GM12865 (cell line): Measurements from ENCODE around the gene LGALS9.
"Not testable (repeated sequence)": the region's sequence is repeated elsewhere in the genome, so short reads cannot be mapped to it uniquely, and the experiment has no call there.

Experiments
- DNase-seq: peaks from one replicate; pipeline ENCODE4 v3.0.0; 2010; ENCODE audit warnings: low read depth
- H3K4me3 ChIP-seq: 2 replicates; pipeline ENCODE4 v1.5.1; 2011; ENCODE audit warnings: mild to moderate bottlenecking, low read depth, low read length, control low read depth
- TF ChIP-seq, protein P1 (sequence below): IDR thresholded peaks from 2 replicates; pipeline ENCODE4 v1.5.1; 2011; ENCODE audit warnings: low read length, control low read depth, low read depth, inconsistent platforms; ENCODE audit not compliant: insufficient read depth; ENCODE audit errors: missing control alignments

The LGALS9 gene

DNA sequence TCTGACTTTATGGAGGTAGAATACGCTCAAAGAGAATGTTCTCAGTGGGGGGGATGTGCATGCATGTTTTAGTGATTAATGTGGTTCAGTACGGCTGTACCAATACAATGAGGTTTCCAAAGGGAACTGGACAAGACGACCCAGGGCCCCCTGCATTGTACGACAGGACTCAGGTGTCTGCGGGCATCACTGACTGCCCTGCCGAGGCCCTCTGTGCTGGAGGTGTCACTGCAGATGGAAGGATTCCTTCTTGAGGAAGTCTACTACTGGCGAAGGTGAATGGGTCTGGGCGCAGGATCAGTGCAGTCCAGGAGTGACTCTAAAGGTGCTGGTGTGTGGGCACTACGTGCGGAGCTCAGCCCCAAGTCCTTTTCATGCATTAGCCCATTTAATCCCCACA is 3.5 kb upstream of the LGALS9 start:
- DNase-seq = no peak
- no peak overlapping the region for H3K4me3 ChIP-seq
- TF ChIP-seq, protein P1, sequence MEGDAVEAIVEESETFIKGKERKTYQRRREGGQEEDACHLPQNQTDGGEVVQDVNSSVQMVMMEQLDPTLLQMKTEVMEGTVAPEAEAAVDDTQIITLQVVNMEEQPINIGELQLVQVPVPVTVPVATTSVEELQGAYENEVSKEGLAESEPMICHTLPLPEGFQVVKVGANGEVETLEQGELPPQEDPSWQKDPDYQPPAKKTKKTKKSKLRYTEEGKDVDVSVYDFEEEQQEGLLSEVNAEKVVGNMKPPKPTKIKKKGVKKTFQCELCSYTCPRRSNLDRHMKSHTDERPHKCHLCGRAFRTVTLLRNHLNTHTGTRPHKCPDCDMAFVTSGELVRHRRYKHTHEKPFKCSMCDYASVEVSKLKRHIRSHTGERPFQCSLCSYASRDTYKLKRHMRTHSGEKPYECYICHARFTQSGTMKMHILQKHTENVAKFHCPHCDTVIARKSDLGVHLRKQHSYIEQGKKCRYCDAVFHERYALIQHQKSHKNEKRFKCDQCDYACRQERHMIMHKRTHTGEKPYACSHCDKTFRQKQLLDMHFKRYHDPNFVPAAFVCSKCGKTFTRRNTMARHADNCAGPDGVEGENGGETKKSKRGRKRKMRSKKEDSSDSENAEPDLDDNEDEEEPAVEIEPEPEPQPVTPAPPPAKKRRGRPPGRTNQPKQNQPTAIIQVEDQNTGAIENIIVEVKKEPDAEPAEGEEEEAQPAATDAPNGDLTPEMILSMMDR = no peak

DNA sequence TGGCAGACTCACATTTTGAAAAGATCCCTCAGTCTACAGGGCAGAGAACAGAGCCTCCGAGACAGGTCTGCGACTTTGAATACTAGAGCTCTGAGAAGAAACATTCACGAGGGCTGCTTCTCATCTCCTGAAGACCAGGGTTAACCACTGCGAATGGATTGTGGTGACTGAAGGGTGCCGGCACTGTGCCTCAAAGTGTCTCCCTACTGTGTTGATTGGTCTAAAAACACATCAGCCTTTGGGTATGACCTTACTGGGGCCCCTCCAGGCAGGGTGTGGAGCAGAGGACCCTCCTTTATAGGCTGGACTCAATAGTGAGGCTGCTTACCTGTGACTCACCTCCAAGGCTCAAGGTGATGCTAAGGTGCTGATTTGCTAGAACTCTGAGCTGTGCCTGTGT is 2.6 kb upstream of the LGALS9 start:
- no peak for DNase-seq

DNA sequence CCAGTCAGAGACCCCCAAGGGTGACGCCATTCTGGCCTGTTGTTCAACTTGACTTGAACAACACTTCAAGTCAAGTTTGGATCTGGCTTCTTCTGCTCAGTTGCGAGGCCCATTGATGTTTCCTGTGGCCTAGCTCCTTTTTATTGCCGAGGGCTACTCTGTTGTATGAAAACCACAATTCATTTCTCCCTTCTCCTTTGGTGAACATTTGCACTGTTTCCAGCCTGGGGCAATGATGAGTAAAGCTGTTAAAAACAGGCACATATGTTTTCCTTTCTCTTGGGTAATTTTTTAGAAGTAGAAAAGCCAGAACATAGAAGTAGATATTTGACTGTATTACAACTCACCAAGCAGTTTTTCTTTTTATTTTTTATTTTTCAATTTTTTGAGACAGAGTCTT is 1.7 kb upstream of the LGALS9 start:
- DNase-seq, H3K4me3 ChIP-seq: not testable (repeated sequence)

More for the DNA sequence above, 2.6 kb upstream of the LGALS9 start:
- TF ChIP-seq, protein P1 = no peak
- no peak overlapping the region for H3K4me3 ChIP-seq

DNA sequence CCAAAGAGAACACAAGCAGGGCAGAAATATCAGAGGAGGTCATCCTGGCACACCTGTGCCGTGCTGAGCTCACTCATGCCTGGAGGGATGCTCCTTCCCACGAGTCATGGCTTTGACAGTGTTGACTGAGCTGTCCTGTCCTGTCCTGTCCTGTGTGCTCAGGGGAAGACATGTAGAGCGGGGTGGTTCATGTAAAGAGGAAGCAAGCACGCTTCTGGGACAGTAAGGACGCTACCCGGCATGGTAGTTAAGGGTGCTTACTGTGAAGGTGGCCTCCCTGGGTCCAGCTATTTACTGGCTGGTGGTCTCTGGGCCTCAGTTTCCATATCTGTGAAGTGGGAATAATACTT is 398 bp downstream of the LGALS9 start:
- DNase-seq = peak; percentile 59
- TF ChIP-seq, protein P1 = no peak
- H3K4me3 ChIP-seq = peak overlapping the region; percentile 89

DNA sequence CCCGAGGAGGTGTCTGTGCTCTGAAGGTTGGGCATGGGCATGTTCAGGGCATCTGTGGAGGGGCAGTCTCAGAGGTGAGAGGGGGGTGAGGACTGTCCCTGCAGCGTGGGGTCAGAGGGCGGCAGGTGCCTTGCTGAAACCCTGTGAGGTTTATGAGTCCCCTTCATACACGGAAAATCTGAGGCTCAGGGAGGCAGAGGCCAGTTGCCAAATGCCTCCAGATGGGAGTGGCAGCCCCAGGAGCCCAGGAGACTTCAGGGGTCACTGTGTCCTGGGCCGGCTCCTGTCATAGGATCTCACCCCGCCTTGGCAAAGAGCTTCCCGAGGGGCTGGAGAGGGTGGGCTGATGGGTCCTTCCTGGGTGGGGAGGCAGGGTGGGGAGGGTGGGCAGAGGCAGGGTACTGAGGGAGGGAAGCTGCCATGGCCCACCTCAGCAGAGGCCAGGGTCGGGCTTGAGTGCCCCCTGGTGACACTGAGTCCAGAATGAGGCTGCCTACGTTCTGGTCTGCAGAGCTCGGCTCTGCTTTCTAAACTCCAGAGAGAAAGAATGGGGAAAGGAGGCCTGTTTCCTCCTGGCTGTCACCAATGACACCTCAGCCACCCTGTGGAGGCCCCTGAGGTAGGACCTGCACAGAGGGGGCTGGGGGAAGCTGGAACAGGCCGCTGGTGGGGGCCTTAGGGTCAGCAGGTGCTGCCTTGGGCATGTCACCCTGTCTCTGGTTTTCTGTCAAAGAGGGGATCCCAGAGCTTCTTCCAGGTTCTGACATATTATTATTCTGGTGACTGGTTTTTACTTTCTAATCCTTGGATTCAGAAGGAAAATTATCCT is 1.1 kb downstream of the LGALS9 start:
- TF ChIP-seq, protein P1 = peak; percentile 17
- DNase-seq = peak; percentile 26
- H3K4me3 ChIP-seq = peak overlapping the region; percentile 89

DNA sequence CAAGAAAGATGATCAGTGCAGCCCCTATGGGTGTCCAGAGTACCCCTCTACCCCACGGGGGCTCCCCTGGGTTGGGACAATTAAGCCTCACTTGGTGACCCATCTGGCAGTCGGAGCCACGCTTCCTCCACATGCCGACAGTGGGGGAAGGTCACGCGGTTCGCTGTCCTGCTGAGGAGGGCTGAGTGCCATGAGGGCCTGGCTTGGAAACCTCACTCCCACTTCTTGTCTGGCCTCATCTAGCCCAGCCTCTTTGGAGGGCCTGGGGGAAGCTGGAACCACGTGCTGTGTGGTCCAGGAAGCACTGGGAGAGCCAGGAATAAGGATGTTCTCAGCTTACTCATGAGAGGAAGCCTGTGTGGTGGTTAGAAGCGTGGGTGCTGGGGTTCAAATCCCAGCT is 1.8 kb downstream of the LGALS9 start:
- peak overlapping the region; percentile 89 for H3K4me3 ChIP-seq
- DNase-seq = not testable (repeated sequence)

DNA sequence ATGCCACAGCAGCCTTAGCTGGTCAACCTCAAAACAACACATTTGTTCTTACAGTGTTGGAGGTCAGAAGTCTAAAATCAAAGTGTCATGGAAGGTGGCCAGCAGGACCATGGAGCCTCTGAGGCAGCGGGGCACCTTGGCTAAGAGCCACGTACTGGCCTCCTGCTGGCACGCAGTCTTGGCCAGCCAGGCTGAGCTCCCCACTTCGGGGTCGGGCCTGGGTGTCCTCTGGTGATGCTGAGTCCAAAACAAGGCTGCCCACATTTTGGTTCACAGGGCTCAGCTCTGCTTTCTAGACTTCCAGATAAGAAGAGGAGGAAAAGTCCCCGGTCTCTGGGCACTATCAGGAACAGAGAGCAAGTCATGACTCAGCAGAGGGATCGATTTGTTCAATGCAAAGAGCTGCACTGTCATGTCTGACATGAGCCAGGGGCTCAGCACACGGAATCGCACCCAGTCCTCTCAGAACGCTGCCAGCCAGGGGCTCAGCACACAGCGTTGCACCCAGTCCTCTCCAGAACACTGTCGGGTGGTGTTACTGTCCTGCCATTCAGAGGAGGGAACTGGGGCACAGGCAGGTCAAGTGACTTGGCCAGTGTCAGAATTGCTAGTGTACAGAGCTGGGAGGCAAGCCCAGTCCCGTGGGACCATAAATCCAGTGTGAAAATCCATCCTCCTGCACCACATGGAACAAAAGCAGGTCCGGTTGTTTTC is 2.5 kb downstream of the LGALS9 start:
- DNase-seq = no peak
- TF ChIP-seq, protein P1 = no peak
- no peak overlapping the region; the same call in 1 of the 2 replicates for H3K4me3 ChIP-seq

DNA sequence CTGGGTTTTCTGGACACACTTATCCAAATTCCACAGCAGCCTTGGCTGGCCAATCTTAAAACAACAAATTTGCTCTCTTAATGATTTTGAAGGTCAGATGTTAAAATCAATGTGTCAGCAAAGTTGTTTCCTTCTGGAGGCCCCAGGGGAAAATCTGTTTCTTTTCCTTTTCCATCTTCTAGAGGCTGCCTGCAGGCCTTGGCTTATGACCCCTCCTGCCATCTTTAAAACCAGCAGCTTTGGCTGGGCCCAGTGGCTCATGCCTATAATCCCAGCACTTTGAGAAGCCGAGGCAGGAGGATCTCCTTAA is 3.0 kb downstream of the LGALS9 start:
- TF ChIP-seq, protein P1 = no peak
- no peak for DNase-seq

More for the DNA sequence above, 3.0 kb downstream of the LGALS9 start:
- H3K4me3 ChIP-seq = no peak overlapping the region
